HL-60/S4 (cell line): ENCODE results near the gene SRSF2.
"Not testable (repeated sequence)": the region's sequence is repeated elsewhere in the genome, so short reads cannot be mapped to it uniquely, and the experiment has no call there.

Experiments
- in situ Hi-C: fragments of 300-500 bp; cut with MboI; formaldehyde crosslinking; loops from 2 replicates; pipeline ENCODE4 v1.14.3; 2022; ENCODE audit warnings: low sequenced_read_pairs

The SRSF2 gene

DNA sequence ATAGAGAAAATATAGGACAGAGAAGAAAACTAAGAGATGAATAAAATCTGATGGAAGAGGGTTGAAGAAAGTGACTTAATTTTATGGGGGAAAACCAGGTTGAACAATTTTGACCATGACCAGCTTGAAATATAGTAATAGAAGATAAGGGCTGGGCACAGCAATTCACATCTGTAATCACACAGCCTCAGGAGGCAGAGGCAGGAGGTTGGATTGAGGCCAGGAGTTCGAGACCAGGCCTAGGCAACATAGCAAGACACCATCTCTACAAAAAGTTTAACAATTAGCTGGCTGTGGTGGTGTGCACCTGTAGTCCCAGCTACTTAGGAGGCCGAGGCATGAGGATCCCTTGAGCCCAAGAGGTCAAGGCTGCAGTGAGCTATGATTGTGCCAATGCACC is 35.1 kb downstream of the SRSF2 start:
- in situ Hi-C loops: no loop called here

DNA sequence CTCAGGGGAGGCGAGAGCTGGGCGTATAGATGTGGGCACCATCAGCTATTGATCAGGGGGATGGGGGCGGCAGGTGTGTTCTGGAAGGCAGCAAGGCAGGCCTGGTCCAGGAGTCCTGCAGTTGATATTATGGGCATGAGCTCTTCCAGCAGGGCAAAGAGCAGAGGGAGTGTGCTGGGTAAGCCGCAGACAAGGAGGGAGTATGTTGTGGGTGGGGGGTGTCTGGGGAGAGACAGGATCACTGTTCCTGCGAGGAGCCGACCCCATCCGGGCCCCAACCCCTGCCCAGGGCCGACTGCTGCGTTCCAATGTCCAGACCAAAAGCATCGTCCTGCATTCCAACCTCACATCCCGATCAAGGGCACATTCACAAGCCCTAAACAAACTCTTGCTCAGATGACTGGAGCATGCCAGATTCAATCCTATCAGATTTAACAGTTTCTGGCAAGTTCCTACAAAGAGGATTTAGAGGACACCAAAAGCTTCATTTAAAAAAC is 35.6 kb downstream of the SRSF2 start:
- in situ Hi-C loops: no loop called here

DNA sequence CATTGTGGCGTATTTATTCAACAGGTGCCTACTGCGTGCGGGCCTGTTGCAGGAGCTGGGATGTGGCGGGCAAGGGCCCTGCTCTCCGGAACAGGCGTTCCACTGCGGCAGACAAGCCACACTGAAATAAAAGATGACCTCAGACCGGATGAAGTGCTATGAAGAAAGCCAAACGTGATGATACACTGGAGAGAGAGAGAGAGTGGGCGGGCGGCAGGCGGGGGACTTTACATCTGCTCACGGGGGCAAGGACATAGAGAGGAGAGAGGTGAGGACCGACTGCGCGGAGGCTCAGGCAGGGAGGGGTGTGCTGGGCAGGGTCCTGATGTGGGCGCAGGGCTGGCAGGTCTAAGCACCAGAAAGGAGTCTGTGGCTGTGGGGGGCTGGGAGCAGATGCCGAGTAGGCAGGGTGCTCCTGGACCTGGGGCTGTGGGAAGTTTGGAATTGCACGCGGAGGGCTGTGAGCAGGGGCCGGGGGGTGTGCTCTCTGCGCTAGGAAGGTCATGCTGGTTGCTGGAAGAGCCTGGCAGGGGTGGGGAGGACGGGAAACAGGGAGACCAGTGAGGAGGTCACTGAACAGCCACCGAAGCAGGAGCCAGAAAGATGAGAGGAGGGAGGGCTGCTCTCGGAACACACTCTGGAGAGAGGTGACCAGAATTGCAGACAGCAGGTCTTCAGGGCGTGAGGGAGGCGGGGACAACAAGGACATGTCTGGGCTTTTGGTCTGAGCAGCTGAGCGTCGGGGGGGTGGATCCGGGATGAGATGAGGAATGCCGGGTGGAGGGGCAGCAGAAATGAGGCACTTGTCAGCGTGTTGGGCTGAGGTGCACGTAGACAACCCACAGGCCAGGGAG is 36.3 kb downstream of the SRSF2 start:
- in situ Hi-C loops: no loop called here

DNA sequence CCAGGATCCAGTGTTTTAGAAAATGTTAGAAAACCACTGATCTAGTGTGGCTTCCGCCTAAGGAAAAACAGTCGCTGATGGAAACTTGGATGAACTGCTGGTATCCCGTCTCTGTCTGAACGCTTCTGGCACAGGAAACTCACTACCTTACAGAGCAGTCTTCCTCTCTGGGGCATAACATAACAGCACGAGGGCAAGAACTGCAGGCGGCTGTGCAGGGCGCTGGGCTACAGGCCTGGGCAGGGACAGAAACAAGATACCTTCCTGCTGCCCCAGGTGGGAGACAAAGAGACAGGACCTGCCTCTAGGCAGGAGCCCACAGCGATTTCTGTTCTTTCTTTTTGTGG is 36.9 kb downstream of the SRSF2 start:
- in situ Hi-C loops: no loop called here

DNA sequence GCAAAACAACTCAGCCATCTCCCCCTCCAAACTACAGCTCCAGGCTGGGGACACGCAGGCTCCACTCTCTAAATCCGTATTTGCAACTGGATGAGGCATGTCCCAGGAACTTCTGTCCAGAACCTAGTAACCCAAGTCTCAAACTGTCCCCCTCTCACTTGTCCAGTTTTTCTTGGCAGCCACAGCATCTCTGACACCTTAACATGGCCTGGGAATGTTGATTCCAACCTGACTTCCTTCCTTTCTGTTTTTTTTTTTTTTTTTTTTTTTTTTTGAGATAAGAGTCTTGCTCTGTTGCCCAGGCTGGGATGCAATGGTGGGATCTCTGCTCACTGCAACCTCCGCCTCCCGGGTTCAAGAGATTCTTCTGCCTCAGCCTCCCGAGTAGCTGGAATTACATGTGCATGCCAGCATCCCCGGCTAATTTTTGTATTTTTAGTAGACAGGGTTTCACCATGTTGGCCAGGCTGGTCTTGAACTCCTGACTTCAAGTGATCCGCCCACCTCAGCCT is 38.6 kb downstream of the SRSF2 start:
- in situ Hi-C loops: not testable (repeated sequence)

DNA sequence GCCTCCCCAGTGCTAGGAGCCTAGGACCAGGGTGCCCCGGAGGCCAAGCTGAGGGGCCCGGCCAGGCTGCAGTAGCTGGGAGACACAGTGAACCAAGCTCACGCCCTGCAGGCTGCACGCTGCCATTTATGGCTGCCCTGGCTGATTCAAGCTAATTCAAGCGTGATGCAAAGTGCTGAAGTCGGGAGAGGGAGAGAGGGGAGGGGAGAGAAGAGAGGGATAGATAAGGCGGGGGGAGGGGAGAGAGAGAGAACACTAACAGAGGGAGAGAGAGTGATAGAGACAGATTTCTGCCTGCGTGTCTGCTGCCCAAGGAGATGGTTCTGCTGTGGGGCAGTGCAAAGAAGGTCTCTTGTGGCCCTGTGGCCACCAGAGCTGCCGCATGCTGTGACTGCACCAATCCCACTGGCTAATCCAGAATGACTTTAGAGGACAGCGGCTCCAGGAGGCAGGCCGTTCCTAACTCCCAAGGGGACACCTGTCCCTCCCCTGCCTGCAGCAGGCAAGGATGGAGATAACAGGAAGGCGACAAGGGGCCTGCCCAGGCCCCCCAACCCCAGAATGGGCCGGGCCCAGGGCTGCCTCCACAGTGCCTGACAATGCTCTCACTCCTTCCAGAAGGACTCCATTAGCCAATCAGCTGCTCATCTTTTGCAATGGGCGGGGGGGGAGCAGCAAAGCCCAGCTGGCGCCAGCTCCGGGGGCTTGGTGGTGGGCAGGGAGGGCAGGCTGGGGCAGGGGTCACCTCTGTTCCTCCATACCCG is 39.2 kb downstream of the SRSF2 start:
- in situ Hi-C loops: no loop called here

DNA sequence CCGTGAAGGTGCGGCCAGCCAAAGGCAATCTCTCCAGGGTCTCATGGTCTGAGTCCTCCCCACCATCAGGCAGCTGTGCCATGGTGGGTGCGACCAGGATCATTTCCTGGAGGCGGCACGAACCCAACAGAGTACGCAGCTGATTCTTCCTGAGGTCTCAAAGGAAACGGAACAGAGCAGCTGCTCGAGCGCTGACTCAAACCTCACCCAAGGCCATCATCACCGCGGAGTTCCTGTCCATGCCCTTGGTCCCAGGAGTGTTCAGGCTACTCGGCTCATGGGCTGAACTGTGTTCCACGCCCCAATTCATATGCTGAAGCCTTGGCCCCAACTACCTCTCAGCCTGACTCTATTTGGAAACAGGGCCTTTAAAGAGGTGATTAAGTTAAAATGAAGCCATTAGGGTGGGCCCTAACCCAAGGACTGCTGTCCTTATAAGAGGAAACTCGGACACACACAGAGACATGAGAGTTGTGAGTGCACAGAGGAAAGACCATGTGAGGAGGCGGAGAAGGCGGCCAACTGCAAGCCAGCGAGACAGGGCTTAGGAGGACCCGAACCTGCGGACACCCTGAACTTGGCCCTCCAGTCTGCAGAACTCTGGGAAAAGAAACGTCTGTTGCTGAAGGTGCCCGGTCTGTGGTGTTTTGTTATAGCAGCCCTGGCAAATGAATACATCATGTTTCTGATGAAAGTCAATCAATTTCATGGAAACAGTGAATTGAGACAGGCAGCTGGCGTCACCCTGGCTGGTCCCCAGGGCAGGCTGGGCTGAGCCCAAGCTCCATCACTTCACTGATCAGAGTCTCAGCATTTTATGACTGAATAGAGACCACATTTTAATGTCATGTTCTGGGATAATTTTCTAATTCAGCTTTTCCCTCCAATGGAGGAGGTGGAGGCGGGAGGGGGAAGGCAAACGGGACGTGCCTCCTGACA is 40.1 kb downstream of the SRSF2 start:
- in situ Hi-C loops: no loop called here

DNA sequence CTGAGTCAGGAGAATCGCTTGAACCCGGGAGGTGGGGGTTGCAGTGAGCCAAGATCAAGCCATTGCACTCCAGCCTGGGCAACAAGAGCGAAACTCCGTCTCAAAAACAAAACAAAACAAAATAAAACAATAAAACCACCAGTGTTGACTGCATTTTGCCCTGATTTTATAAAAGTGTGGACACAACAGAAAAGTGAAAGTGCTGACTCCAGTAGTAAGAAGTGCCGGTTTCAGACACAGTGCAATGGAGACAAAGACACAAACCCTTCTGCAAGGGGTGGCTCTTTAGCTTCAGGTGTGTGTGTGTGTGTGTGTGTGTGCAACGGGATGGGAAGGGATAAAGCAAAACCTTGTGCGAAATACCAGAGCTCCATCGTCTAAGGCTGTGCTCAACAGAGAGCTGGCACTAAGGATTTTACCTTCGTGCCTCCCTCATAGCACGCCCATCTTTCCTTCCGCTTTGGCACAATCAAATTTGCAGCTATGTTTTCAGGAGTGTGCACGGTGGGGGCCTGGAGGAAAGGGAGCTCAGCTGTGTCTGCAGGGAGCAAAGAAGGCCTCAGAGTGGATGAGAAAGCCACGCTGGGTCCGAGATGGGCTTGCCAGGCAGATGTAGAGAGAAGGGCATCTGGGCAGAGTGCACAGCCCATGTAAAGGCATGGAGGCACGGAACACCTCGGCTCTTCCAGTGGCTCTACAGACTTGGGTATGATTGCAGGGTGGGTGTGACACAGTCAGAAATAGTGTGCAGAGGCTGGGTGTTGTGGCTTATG is 41.9 kb downstream of the SRSF2 start:
- in situ Hi-C loops: no loop called here

DNA sequence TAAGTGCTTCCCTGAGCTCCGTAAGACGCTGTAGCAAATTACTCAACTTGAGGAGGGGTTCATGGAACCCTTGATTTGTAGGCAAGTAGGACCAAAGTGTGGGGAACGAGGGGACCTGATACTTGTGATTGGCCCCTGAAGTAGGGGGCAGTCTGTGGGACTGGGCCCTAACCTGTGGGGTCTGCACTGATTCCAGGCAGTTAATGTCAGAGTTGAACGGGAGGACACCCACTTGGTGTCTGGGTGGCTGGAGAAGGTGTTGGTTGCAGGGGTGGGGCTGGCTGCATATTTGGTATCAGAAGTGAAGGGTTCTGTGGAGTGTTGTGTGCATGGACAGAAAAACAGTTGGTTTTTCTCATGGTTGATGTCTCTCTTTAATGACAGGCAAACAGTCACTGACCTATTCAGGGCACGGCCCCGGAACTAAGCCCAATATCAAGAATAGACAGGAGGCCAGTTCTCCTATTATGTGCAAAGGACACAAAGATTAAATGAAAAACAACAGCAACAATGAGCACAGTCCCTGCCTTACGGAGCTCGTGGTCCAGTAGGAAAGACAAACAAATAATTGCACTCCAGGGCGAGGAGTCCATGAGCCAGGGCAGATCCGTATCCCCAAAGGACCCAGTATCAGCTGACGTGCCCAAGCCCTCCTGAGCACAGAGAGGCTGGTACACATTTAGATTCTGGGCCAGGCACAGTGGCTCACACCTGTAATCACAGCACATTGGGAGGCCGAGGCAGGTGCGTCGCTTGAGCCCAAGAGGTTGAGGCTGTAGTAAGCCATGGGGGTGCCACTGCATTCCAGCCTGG is 45.5 kb downstream of the SRSF2 start:
- in situ Hi-C loops: no loop called here

DNA sequence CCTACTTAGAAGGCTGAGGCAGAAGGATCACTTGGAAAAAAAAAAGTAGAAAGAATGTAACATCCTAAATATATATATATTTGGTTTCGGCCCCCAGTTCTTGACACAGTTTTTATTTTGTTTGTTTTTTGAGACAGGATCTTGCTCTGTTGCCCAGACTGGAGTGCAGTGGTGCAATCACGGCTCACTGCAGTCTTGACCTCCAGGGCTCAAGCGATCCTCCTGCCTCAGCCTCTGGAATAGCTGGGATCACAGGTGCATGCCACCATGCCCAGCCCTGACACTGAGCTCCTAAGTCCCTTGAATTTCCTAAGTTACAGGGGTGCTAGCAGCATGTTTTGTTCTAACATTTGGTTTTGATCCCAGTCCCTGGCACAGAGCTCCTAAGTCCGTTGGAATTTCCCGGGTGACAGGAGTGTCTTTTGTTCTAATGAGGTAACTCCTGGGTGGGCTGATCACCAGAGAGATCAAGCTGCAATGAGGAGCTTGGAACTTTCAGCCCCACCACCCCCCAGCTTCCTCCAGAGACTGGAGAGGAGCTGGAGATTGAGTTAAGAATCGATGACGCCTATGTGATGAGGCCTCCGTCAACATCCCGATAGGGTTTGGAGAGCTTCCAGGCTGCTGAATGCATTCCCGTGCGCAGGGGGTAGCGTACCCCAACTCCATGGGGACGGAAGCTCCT is 46.4 kb downstream of the SRSF2 start:
- in situ Hi-C loops: no loop called here

DNA sequence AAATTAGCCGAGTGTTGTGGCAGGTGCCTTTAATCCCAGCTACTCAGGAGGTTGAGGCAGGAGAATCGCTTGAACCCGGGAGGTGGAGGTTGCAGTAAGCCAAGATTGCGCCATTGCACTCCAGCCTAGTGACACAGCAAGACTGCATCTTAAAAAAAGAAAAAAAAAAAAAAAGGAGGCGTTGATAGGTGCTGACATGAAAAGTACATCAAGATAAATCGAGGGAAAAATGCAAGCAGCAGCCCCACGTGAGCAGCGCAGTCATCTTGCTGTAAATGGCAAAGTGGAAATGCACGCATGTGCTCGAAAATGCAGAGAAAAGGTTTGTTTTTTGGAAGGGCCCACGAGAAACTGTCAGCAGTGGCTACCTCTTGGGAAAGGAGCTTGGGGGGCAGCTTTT is 47.3 kb downstream of the SRSF2 start:
- in situ Hi-C loops: no loop called here

DNA sequence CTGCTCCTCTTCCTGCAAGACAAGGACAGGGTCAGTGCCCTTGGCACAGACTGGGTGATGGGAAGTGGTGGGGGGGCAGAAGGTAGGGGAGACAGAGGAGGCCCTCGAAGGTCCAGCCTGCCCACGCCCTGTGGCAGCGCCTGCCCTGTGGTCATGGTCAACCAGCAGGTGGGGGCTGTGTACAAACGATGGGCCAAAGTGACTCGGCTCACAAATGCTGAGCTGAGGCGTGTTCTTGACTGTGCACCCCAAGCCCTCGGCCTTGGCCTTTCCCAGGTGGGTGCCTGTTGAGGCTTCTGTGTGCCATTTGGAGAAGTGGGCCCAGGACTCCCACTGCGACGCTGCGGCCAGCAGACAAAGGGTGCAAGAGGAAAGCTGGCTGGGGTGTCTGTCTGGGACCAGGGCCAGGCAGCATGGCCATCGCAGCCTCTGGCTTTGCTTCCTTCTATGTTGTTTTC is 48.9 kb downstream of the SRSF2 start:
- in situ Hi-C loops: no loop called here

DNA sequence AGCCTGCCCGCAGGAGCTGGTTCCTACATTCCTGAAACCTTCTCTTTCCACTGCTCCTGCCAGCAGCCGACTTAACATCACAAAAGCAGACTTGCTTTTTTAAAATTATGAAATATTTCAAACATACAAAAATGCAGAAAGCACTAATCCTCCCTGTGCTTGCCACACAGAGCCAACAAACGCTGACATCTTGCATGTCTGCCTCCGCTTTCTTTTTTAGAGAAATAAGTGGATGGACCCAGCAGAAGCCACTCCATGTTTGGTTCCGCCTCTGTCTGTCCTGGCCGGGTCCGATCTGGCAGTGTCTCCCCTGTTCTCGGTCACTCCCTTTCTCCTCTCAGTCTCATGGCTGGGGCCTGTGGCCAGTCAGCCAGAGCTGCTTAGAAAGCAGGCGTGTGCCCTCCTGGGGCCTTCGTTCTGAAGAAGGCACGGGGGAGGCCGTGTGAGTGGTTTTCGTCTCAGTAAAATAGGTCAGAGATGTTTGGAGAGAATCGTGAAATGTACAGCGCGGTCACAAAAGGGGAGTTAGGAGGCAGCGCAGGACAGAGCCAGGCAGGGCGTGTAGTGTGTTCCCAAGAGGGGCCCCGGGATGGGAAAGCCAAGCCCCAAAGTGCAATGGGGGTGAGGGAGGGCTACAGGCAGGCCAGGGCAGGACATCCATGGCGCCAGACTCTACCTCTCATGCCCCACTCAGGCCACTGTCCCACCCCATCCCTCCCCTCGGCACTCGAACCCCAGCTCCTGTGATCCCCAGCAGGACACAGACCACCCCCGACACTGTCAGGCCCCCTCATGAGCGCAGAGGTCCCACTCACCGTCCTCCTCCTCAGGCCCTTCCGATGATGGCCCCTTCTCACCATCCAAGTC is 49.6 kb downstream of the SRSF2 start:
- in situ Hi-C loops: no loop called here

DNA sequence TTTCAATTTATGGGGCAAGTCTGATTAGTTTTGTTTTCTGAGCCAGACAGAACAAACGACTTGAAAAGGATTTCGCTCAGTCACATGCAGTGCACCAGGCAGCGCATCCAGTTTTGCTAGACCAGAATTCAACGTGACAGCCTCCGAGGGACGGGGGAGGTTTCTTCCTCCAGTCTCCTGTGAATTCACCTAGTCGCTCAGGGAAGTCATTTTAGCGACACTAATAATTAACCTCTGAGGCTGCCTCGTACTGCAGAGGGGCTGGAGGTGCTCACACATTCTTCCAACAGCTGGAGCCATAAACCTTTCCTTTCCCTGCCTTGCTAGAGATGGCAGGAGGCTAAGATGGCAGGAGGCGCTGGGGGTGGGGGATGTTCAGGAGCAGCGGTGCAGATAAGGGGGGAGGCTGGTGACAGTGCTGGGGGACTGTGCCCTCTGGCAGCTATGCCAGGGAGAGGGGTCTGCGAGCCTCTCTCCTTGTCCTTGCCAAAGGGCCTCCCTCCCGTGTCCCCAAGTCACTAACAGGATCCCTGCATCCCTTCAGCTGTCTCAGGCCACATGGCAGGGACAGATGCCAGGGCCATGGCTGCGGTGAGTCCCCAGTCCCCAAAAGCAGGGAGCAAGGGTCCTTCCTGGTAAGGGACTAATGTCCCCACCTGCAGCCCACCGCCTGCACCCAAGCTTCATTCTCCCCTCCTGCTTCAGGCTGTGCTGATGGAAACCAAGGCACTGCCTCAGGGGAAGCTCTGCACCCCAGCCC is 50.4 kb downstream of the SRSF2 start:
- in situ Hi-C loops: no loop called here

DNA sequence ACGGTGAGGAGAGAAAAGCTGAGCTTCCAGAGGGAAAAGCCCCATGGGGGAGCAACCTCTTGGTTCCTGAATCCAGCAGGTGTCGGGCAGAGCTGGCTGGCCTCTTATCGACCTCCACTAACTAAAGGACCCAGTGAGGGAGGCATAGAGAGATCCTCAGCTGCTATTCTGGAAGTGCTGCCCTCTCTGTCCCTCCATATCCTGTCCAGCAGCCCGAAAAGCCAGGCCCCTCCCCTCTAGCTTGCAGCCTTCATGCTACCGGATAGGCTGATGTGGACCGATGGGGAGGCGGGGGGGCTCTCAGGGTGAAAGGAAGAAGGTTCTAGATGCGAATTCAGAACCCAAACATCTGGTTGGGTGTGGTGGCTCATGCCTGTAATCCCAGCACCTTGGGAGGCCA is 51.3 kb downstream of the SRSF2 start:
- in situ Hi-C loops: no loop called here

DNA sequence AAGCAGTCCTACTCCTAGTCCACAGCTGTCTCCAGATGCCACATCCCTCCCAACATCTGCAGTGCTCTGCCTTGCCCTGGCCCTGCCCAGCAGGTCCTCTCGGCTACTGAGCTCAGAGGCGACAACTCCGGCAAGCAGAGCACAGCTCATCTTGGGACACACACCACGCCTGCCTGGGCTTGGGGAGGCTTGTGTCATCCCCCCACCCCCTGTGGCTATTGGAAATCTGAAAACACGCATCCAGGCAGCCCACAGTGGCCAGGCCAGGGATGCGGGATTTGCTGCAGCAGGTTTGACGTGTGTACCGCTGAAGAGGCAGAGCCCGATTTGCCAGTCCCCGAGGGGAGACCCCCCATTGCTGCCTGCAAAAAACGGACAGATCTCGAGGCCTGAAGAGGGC is 51.8 kb downstream of the SRSF2 start:
- in situ Hi-C loops: no loop called here

DNA sequence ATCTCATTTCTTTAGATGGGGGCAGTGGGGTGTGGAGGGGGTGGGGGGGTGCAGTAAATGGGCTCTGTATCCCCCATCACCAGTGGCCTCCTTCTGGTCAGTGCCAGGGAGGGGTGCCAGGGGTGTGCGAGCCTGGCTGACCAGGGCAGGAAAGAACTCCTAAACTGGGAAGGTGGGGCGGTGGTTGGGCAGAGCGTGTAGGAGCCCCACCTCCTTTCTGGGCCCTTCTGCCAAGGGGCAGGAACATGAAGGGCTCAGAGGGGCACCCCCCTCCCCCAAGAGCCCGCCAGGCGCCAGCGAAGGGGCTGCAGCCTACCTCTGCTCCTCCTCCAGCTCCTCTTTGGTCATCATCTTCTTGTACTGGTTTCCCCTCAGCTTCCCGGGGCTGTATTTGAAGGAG is 52.4 kb downstream of the SRSF2 start:
- in situ Hi-C loops: no loop called here
